Activated B cell treated with CpG ODN at 0.5 μM for 24 hours (primary cell): ENCODE measurements around the gene PLEKHA7. TPM values are rescaled to one million over a fixed set of nuclear protein-coding genes. Genes with fewer than 3 reads are reported as not detected.

ENCODE experiments used
- ATAC-seq: fragments of 200-7000 bp; cut with Tn5 transposase; one replicate; pipeline ENCODE4 v1.10.0; 2021; ENCODE audit warnings: low read depth, mild to moderate bottlenecking, moderate library complexity
- CTCF ChIA-PET: fragments of 350-600 bp; sonication (Branson Sonifier 250); formaldehyde crosslinking; loops from one replicate; lab custom pipeline; 2021; ENCODE audit warnings: antibody characterized with exemption; lab: Charles Lee
- POLR2A ChIA-PET: fragments of 350-600 bp; sonication (Branson Sonifier 250); formaldehyde crosslinking; loops from one replicate; lab custom pipeline; 2021; ENCODE audit warnings: antibody characterized with exemption; lab: Charles Lee
- DNase-seq: peaks from one replicate; pipeline ENCODE4 v3.0.0; 2022
- H3K27ac Mint-ChIP-seq: one replicate; pipeline ENCODE4 v1.8.0; 2020; ENCODE audit warnings: mixed read lengths
- H3K27me3 Mint-ChIP-seq: one replicate; pipeline ENCODE4 v1.8.0; 2021; ENCODE audit warnings: mixed read lengths
- H3K36me3 Mint-ChIP-seq: one replicate; pipeline ENCODE4 v1.8.0; 2021; ENCODE audit warnings: low read depth, mixed read lengths
- H3K4me1 Mint-ChIP-seq: one replicate; pipeline ENCODE4 v1.8.0; 2021; ENCODE audit warnings: mixed read lengths
- H3K4me3 Mint-ChIP-seq: one replicate; pipeline ENCODE4 v1.8.0; 2020; ENCODE audit warnings: mild to moderate bottlenecking, mixed read lengths
- H3K9me3 Mint-ChIP-seq: one replicate; pipeline ENCODE4 v1.8.0; 2020; ENCODE audit warnings: mixed read lengths
- CTCF ChIP-seq: fragments of 200-600 bp; IDR thresholded peaks from one replicate; pipeline ENCODE4 v1.8.0; 2022; ENCODE audit warnings: antibody characterized with exemption, mild to moderate bottlenecking
- intact Hi-C: fragments of 100-400 bp; cut with micrococcal nuclease; formaldehyde crosslinking; loops from one replicate; pipeline ENCODE4 v1.15.1; 2024
- total RNA-seq: library from RNA; stranded (reverse); gene quantifications from 2 replicates; pipeline ENCODE4 v1.2.3, GENCODE V29; 2022

Gene PLEKHA7
- total RNA-seq, 1 donor from 2014 or later, result 4.9 TPM

GRCh38 chr11:16925561-16926065, 88.6 kb downstream of the PLEKHA7 start:
- ATAC-seq (peak; percentile 23), DNase-seq (no peak)
- POLR2A ChIA-PET, result interaction anchor here (1.3 kb wide), 1 partner anchor 23 kb away, joined by 6 read pairs; no protein-coding TSS in a partner anchor
- Mint-ChIP-seq H3K27ac (no peak overlapping the region), H3K4me1 (peaks cover 28% of the 10 kb centered on the region), H3K9me3 (no peaks in the 10 kb centered on the region), H3K27me3 (peaks cover 20% of the 10 kb centered on the region), H3K36me3 (no peaks in the 10 kb centered on the region), H3K4me3 (peak overlapping the region; percentile 82)
- intact Hi-C loops, result loop anchor here (1.0 kb wide), 1 partner anchor 21 kb away; no protein-coding TSS in a partner anchor
- no peak for TF ChIP-seq CTCF
- CTCF ChIA-PET, result no interaction called here

- peaks cover 18% of the 10 kb centered on the region for H3K27me3 Mint-ChIP-seq
- ATAC-seq (peak; percentile 16), DNase-seq (no peak)
- peaks cover 28% of the 10 kb centered on the region for H3K4me1 Mint-ChIP-seq
- CTCF ChIA-PET, result no interaction called here
- intact Hi-C loops, result loop anchor here (1.0 kb wide), 3 partner anchors 21 to 105 kb away; no protein-coding TSS in a partner anchor
- peak overlapping the region; percentile 82 for H3K4me3 Mint-ChIP-seq
- no peaks in the 10 kb centered on the region for H3K9me3 Mint-ChIP-seq
- H3K36me3 Mint-ChIP-seq, result no peaks in the 10 kb centered on the region
- POLR2A ChIA-PET, result interaction anchor here (0.8 to 1.3 kb wide), 2 partner anchors 23 to 153 kb away, joined by 4 to 6 read pairs; partner anchors contain the start of gene RPS13
- no peak for TF ChIP-seq CTCF
- peak overlapping the region; percentile 62 for H3K27ac Mint-ChIP-seq
These were observed 89.2 kb downstream of the PLEKHA7 start for GRCh38 chr11:16924826-16925560.

GRCh38 chr11:16924462-16924825, 89.8 kb downstream of the PLEKHA7 start:
- intact Hi-C loops, result loop anchor here (1.0 kb wide), 2 partner anchors 21 to 104 kb away; no protein-coding TSS in a partner anchor
- peaks cover 28% of the 10 kb centered on the region for H3K4me1 Mint-ChIP-seq
- peak overlapping the region; percentile 62 for H3K27ac Mint-ChIP-seq
- no peak for TF ChIP-seq CTCF
- ChIA-PET POLR2A (interaction anchor here (0.8 kb wide), 1 partner anchor 153 kb away, joined by 4 read pairs; the partner anchor contains the start of gene RPS13), CTCF (no interaction called here)
- DNase-seq (peak; percentile 27), ATAC-seq (peak; percentile 85)
- no peaks in the 10 kb centered on the region for H3K9me3 Mint-ChIP-seq
- H3K36me3 Mint-ChIP-seq, result no peaks in the 10 kb centered on the region
- H3K27me3 Mint-ChIP-seq, result peaks cover 18% of the 10 kb centered on the region
- peak overlapping the region; percentile 82 for H3K4me3 Mint-ChIP-seq

- Mint-ChIP-seq H3K9me3 (no peaks in the 10 kb centered on the region), H3K27ac (peak overlapping the region; percentile 62), H3K36me3 (no peaks in the 10 kb centered on the region), H3K4me1 (peaks cover 28% of the 10 kb centered on the region), H3K27me3 (peaks cover 17% of the 10 kb centered on the region), H3K4me3 (peak overlapping the region; percentile 82)
- ChIA-PET POLR2A (interaction anchor here (0.8 kb wide), 1 partner anchor 154 kb away, joined by 4 read pairs; the partner anchor contains the start of gene RPS13), CTCF (no interaction called here)
- intact Hi-C loops, result loop anchor here (1.0 kb wide), 2 partner anchors 21 to 104 kb away; no protein-coding TSS in a partner anchor
- peak; percentile 60 for ATAC-seq
- no peak for TF ChIP-seq CTCF
- no peak for DNase-seq
These were observed 90.2 kb downstream of the PLEKHA7 start for GRCh38 chr11:16923987-16924386.

- Mint-ChIP-seq H3K27me3 (peaks cover 11% of the 10 kb centered on the region), H3K27ac (no peak overlapping the region), H3K9me3 (no peaks in the 10 kb centered on the region), H3K4me3 (no peak overlapping the region), H3K36me3 (no peaks in the 10 kb centered on the region), H3K4me1 (peaks cover 28% of the 10 kb centered on the region)
- TF ChIP-seq CTCF, result no peak
- intact Hi-C loops, result no loop called here
- DNase-seq (no peak), ATAC-seq (no peak)
- POLR2A ChIA-PET, result interaction anchor here (2.2 kb wide), 1 partner anchor 19 kb away, joined by 7 read pairs; no protein-coding TSS in a partner anchor
- CTCF ChIA-PET, result no interaction called here
These were observed 92.5 kb downstream of the PLEKHA7 start for GRCh38 chr11:16921668-16922067.
